Measurements from ENCODE around the gene GVQW3.

Gene GVQW3

GRCh38 chr11:76388408-76388807 is 7.3 kb downstream of the GVQW3 start:
- no peak for TF ChIP-seq REST (IDR thresholded peaks at IDR 0.05; ENCODE audit: insufficient read depth in 1 of 2, low read depth in 2 of 2, low read length in 2 of 2)
- TF ChIP-seq POLR2AphosphoS5 (IDR thresholded peaks at IDR 0.05; ENCODE audit: low read depth, low read length), result no peak
- TF ChIP-seq SIN3A (IDR thresholded peaks at IDR 0.05; ENCODE audit: borderline replicate concordance, insufficient read depth, low read length), result no peak
- no peak for TF ChIP-seq FOXP2 (optimal IDR thresholded peaks at IDR 0.05; ENCODE audit: borderline replicate concordance, extremely low read depth, extremely low read length, insufficient read depth)
- no peak for TF ChIP-seq TAF1 (IDR thresholded peaks at IDR 0.05; ENCODE audit: borderline replicate concordance, insufficient read depth, low read length)

GRCh38 chr11:76391021-76391420 is 9.9 kb downstream of the GVQW3 start:
- no peak for TF ChIP-seq REST (IDR thresholded peaks at IDR 0.05; ENCODE audit: insufficient read depth in 1 of 2, low read depth in 2 of 2, low read length in 2 of 2)
- TF ChIP-seq TAF1 (IDR thresholded peaks at IDR 0.05; ENCODE audit: borderline replicate concordance, insufficient read depth, low read length), result no peak
- TF ChIP-seq FOXP2 (optimal IDR thresholded peaks at IDR 0.05; ENCODE audit: borderline replicate concordance, extremely low read depth, extremely low read length, insufficient read depth), result no peak
- TF ChIP-seq POLR2AphosphoS5 (IDR thresholded peaks at IDR 0.05; ENCODE audit: low read depth, low read length), result no peak
- no peak for TF ChIP-seq SIN3A (IDR thresholded peaks at IDR 0.05; ENCODE audit: borderline replicate concordance, insufficient read depth, low read length)

DNA sequence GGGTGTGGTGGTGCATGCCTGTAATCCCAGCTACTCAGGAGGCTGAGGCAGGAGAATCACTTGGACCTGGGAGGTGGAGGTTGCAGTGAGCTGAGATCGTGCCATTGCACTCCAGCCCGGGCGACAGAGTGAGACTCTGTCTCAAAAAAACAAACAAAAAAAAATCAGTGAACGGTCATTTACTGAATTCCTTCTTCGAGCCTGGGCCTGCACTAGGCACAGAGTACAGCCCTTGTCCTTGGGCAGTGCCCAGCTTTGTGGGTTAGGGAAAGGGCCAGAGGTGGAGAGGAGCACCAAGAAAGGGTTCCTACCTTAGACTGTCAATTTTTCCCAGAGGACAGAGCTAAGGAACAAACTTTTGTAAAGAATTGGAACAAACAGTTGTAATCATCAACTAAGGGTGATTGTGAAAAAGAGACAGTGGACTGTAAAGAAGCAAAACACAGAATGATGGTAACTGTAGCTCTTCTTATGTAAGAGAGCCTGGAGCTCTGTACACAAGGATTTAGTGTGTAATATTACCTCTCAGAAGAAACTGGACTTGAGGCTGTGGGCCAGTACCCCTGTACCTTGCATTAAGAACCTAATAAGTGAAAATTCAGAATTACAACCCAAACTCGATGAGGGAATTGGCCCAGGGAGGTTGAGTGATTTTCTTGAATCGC is 10.8 kb downstream of the GVQW3 start:
- TF ChIP-seq REST (IDR thresholded peaks at IDR 0.05; ENCODE audit: insufficient read depth in 1 of 2, low read depth in 2 of 2, low read length in 2 of 2) (no peak), SIN3A (IDR thresholded peaks at IDR 0.05; ENCODE audit: borderline replicate concordance, insufficient read depth, low read length) (no peak), POLR2AphosphoS5 (IDR thresholded peaks at IDR 0.05; ENCODE audit: low read depth, low read length) (no peak)

- TF ChIP-seq SIN3A (IDR thresholded peaks at IDR 0.05; ENCODE audit: borderline replicate concordance, insufficient read depth, low read length) (no peak), POLR2AphosphoS5 (IDR thresholded peaks at IDR 0.05; ENCODE audit: low read depth, low read length) (no peak), REST (IDR thresholded peaks at IDR 0.05; ENCODE audit: insufficient read depth in 1 of 2, low read depth in 2 of 2, low read length in 2 of 2) (no peak), FOXP2 (optimal IDR thresholded peaks at IDR 0.05; ENCODE audit: borderline replicate concordance, extremely low read depth, extremely low read length, insufficient read depth) (no peak), TAF1 (IDR thresholded peaks at IDR 0.05; ENCODE audit: borderline replicate concordance, insufficient read depth, low read length) (no peak)
These were observed 11.7 kb downstream of the GVQW3 start for GRCh38 chr11:76392870-76393269.

- no peak for TF ChIP-seq TAF1 (IDR thresholded peaks at IDR 0.05; ENCODE audit: borderline replicate concordance, insufficient read depth, low read length)
- TF ChIP-seq REST (IDR thresholded peaks at IDR 0.05; ENCODE audit: insufficient read depth in 1 of 2, low read depth in 2 of 2, low read length in 2 of 2), result no peak
- no peak for TF ChIP-seq FOXP2 (optimal IDR thresholded peaks at IDR 0.05; ENCODE audit: borderline replicate concordance, extremely low read depth, extremely low read length, insufficient read depth)
- no peak for TF ChIP-seq POLR2AphosphoS5 (IDR thresholded peaks at IDR 0.05; ENCODE audit: low read depth, low read length)
- no peak for TF ChIP-seq SIN3A (IDR thresholded peaks at IDR 0.05; ENCODE audit: borderline replicate concordance, insufficient read depth, low read length)
These were observed 13.3 kb downstream of the GVQW3 start for GRCh38 chr11:76394411-76394810.

All from PFSK-1 (cell line).